Measurements from ENCODE around the gene FKBP15. TPM values are rescaled to one million over a fixed set of nuclear protein-coding genes. Genes with fewer than 3 reads are reported as not detected.

Gene FKBP15
- total and polyA plus RNA-seq, 2 of the 8 experiments (the other 6 are each of a cell fraction or from before 2014, with no cell fraction given) = 9.9 to 13.8 TPM

DNA sequence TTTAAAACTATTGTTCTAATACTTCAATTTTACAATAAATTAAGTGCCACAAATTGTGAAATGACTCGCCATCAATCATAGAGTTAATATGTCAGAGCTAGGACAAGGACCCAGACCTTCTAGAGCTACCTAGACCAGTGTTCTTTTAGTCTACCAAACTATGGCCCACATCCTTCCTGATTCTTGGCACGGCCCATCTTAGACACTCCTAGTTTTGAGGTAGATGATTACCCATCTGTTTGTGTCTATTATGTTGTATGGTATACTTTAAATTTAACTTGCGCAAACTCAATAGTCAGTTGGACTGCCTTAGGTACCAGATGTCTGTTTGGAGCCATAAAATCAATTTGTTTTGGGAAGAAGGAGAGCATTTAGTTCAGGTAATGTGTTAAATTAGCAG is 36.8 kb upstream of the FKBP15 start (continued):
- TF ChIP-seq BCL11A (IDR thresholded peaks at IDR 0.05; ENCODE audit: low read depth in 2 of 2, low read length in 2 of 2) = no peak
- TF ChIP-seq TAF1 (IDR thresholded peaks at IDR 0.05; ENCODE audit: low read depth, low read length) = no peak

Data from H1 (cell line).